GM23338 (cell line): ENCODE results near the gene CHD9. TPM values are rescaled to one million over a fixed set of nuclear protein-coding genes. Genes with fewer than 3 reads are reported as not detected.

Source experiments
- ATAC-seq: fragments of 200-7000 bp; cut with Tn5 transposase; 3 replicates; pipeline ENCODE4 v1.9.1; 2020
- DNase-seq: peaks from one replicate; pipeline ENCODE4 v3.0.0-alpha.2; 2015; ENCODE audit warnings: low spot score
- H2AFZ ChIP-seq: fragments of 200-600 bp; sonication (generic); 2 replicates; pipeline ENCODE4 v1.8.0; 2016; ENCODE audit warnings: antibody characterized with exemption, mild to moderate bottlenecking, moderate library complexity
- H3F3A ChIP-seq: fragments of 200-600 bp; sonication (generic); replicated peaks from 2 replicates; pipeline ENCODE4 v1.8.0; 2017; ENCODE audit warnings: antibody characterized with exemption, mixed run types, low read depth
- H3K27ac ChIP-seq: fragments of 200-600 bp; sonication (generic); 2 replicates; pipeline ENCODE4 v1.6.1; 2016; ENCODE audit warnings: low read depth
- H3K27me3 ChIP-seq: fragments of 200-600 bp; sonication (generic); 2 replicates; pipeline ENCODE4 v1.8.0; 2016; ENCODE audit warnings: mild to moderate bottlenecking, mixed run types, moderate library complexity; ENCODE audit not compliant: insufficient read depth
- H3K36me3 ChIP-seq: fragments of 200-600 bp; sonication (generic); 2 replicates; pipeline ENCODE4 v1.8.0; 2016; ENCODE audit warnings: mild to moderate bottlenecking; ENCODE audit not compliant: insufficient read depth
- H3K4me1 ChIP-seq: fragments of 200-600 bp; sonication (generic); 2 replicates; pipeline ENCODE4 v1.8.0; 2016; ENCODE audit warnings: mild to moderate bottlenecking, moderate library complexity; ENCODE audit not compliant: insufficient read depth
- H3K4me2 ChIP-seq: fragments of 200-600 bp; sonication (generic); 2 replicates; pipeline ENCODE4 v1.7.1; 2017; ENCODE audit warnings: mixed run types
- H3K4me3 ChIP-seq: fragments of 200-600 bp; sonication (generic); 2 replicates; pipeline ENCODE4 v1.6.1; 2016; ENCODE audit warnings: mixed run types
- H3K79me2 ChIP-seq: fragments of 200-600 bp; sonication (generic); replicated peaks from 2 replicates; pipeline ENCODE4 v1.8.0; 2017; ENCODE audit warnings: mild to moderate bottlenecking; ENCODE audit not compliant: insufficient read depth
- H3K9me2 ChIP-seq: fragments of 200-600 bp; sonication (generic); 2 replicates; pipeline ENCODE4 v1.8.0; 2017; ENCODE audit not compliant: insufficient read depth
- H4K20me1 ChIP-seq: fragments of 200-600 bp; sonication (generic); replicated peaks from 2 replicates; pipeline ENCODE4 v1.8.0; 2017; ENCODE audit warnings: mild to moderate bottlenecking; ENCODE audit not compliant: insufficient read depth
- H3K27ac Mint-ChIP-seq: 2 replicates; pipeline ENCODE4 v1.8.0; 2020; ENCODE audit warnings: inconsistent platforms, mild to moderate bottlenecking, moderate library complexity, mixed read lengths
- H3K27me3 Mint-ChIP-seq: 3 replicates; pipeline ENCODE4 v1.8.0; 2022; ENCODE audit warnings: low read depth, mild to moderate bottlenecking, moderate library complexity, mixed read lengths, inconsistent platforms; ENCODE audit not compliant: insufficient read depth, poor library complexity
- H3K36me3 Mint-ChIP-seq: 3 replicates; pipeline ENCODE4 v1.8.0; 2021; ENCODE audit warnings: low read depth, mild to moderate bottlenecking, inconsistent platforms, moderate library complexity, mixed read lengths
- H3K4me1 Mint-ChIP-seq: 3 replicates; pipeline ENCODE4 v1.8.0; 2020; ENCODE audit warnings: mild to moderate bottlenecking, inconsistent platforms, mixed read lengths
- H3K4me3 Mint-ChIP-seq: 3 replicates; pipeline ENCODE4 v1.8.0; 2021; ENCODE audit warnings: moderate library complexity, mild to moderate bottlenecking, inconsistent platforms, mixed read lengths
- H3K9me3 Mint-ChIP-seq: 3 replicates; pipeline ENCODE4 v1.8.0; 2020; ENCODE audit warnings: moderate library complexity, mild to moderate bottlenecking, inconsistent platforms, mixed read lengths
- CREB1 ChIP-seq: fragments of 250-450 bp; sonication (Bioruptor Pico); IDR thresholded peaks from 2 replicates; pipeline ENCODE4 v1.5.0; 2020; ENCODE audit warnings: low read depth, mild to moderate bottlenecking, moderate library complexity
- CTCF ChIP-seq, 2 experiments: fragments of 200-600 bp in 1 of 2; sonication (generic) in 1 of 2; conservative IDR thresholded peaks; 2 replicates each; pipeline versions ENCODE4 v1.5.1 to v1.6.1; 2016 to 2017; ENCODE audit warnings: antibody characterized with exemption in 2 of 2, low read depth in 2 of 2, mild to moderate bottlenecking in 2 of 2, moderate library complexity in 1 of 2
- ETS1 ChIP-seq: IDR thresholded peaks from 2 replicates; pipeline ENCODE4 v1.6.1; 2016; ENCODE audit warnings: antibody characterized with exemption
- EZH2 ChIP-seq: fragments of 200-600 bp; sonication (generic); IDR thresholded peaks from one replicate; pipeline ENCODE4 v1.8.0; 2017; ENCODE audit warnings: antibody characterized with exemption, mild to moderate bottlenecking, low read depth; ENCODE audit not compliant: unreplicated experiment
- EZH2phosphoT487 ChIP-seq: fragments of 200-600 bp; sonication (generic); IDR thresholded peaks from one replicate; pipeline ENCODE4 v1.8.1; 2018; ENCODE audit warnings: antibody characterized with exemption; ENCODE audit not compliant: unreplicated experiment
- JUNB ChIP-seq: IDR thresholded peaks from one replicate; pipeline ENCODE4 v1.6.1; 2016; ENCODE audit warnings: antibody characterized with exemption; ENCODE audit not compliant: unreplicated experiment
- NANOG ChIP-seq: IDR thresholded peaks from 2 replicates; pipeline ENCODE4 v1.6.1; 2016; ENCODE audit warnings: antibody characterized with exemption, borderline replicate concordance
- POLR2AphosphoS5 ChIP-seq: IDR thresholded peaks from 2 replicates; pipeline ENCODE4 v1.6.1; 2016; ENCODE audit warnings: antibody characterized with exemption, low read depth
- REST ChIP-seq: IDR thresholded peaks from one replicate; pipeline ENCODE4 v1.6.1; 2018; ENCODE audit warnings: antibody characterized with exemption; ENCODE audit not compliant: unreplicated experiment
- STAT1 ChIP-seq: IDR thresholded peaks from one replicate; pipeline ENCODE4 v1.6.1; 2016; ENCODE audit warnings: antibody characterized with exemption; ENCODE audit not compliant: unreplicated experiment
- ZNF114 ChIP-seq: fragments of 250-450 bp; sonication (Bioruptor Pico); IDR thresholded peaks from 2 replicates; pipeline ENCODE4 v1.5.0; 2020; ENCODE audit warnings: mild to moderate bottlenecking, moderate library complexity
- ZNF331 ChIP-seq: fragments of 250-450 bp; sonication (Bioruptor Pico); IDR thresholded peaks from 2 replicates; pipeline ENCODE4 v1.5.0; 2020; ENCODE audit warnings: low read depth, mild to moderate bottlenecking, moderate library complexity
- polyA plus RNA-seq: library from polyadenylated mRNA; unstranded; fragments of >200 nt; fragmentation: Nextera tagmentation; extraction: Ambion mirVana; gene quantifications from 2 replicates; pipeline ENCODE4 v1.2.1, GENCODE V29; 2016
- total RNA-seq: library from RNA; depleted of rRNA; stranded (reverse); fragments of >200 nt; shearing (Covaris generic); gene quantifications from 2 replicates; pipeline ENCODE4 v1.2.3, GENCODE V29; 2014
- TF ChIP-seq, protein P1 (sequence below): fragments of 250-450 bp; sonication (Bioruptor Pico); IDR thresholded peaks from 2 replicates; pipeline ENCODE4 v1.5.0; 2020; ENCODE audit warnings: mild to moderate bottlenecking, moderate library complexity

Gene CHD9
- total and polyA plus RNA-seq, 2 experiments from 2014 or later, result 18.8 to 46.6 TPM

- H3K36me3 Mint-ChIP-seq, result no peaks in the 10 kb centered on the region
- no peak for ATAC-seq
- Histone ChIP-seq H3K4me1 (no peaks in the 10 kb centered on the region), H3K27ac (no peak overlapping the region), H3F3A (no peaks in the 10 kb centered on the region), H3K4me2 (no peak overlapping the region), H3K4me3 (no peak overlapping the region), H3K9me2 (no peaks in the 10 kb centered on the region), H3K36me3 (no peaks in the 10 kb centered on the region), H4K20me1 (peaks cover 3% of the 10 kb centered on the region; the same call in 1 of the 2 replicates), H3K79me2 (peaks cover 3% of the 10 kb centered on the region; the same call in 1 of the 2 replicates), H3K27me3 (no peaks in the 10 kb centered on the region), H2AFZ (no peak overlapping the region)
- no peak overlapping the region; the same call in 1 of the 2 replicates for H3K27ac Mint-ChIP-seq
- no peaks in the 10 kb centered on the region for H3K9me3 Mint-ChIP-seq
- DNase-seq, result no peak
- peaks cover 1% of the 10 kb centered on the region for H3K27me3 Mint-ChIP-seq
- peaks cover 5% of the 10 kb centered on the region; the same call in 2 of the 3 replicates for H3K4me1 Mint-ChIP-seq
- TF ChIP-seq JUNB, result no peak
- no peak for TF ChIP-seq EZH2phosphoT487
- no peak for TF ChIP-seq STAT1
- TF ChIP-seq POLR2AphosphoS5, result no peak
- no peak for TF ChIP-seq ZNF114 (CRISPR knock-in tag)
- no peak for TF ChIP-seq REST
- no peak for TF ChIP-seq ZNF331
- TF ChIP-seq ETS1, result no peak
- TF ChIP-seq, protein P1, sequence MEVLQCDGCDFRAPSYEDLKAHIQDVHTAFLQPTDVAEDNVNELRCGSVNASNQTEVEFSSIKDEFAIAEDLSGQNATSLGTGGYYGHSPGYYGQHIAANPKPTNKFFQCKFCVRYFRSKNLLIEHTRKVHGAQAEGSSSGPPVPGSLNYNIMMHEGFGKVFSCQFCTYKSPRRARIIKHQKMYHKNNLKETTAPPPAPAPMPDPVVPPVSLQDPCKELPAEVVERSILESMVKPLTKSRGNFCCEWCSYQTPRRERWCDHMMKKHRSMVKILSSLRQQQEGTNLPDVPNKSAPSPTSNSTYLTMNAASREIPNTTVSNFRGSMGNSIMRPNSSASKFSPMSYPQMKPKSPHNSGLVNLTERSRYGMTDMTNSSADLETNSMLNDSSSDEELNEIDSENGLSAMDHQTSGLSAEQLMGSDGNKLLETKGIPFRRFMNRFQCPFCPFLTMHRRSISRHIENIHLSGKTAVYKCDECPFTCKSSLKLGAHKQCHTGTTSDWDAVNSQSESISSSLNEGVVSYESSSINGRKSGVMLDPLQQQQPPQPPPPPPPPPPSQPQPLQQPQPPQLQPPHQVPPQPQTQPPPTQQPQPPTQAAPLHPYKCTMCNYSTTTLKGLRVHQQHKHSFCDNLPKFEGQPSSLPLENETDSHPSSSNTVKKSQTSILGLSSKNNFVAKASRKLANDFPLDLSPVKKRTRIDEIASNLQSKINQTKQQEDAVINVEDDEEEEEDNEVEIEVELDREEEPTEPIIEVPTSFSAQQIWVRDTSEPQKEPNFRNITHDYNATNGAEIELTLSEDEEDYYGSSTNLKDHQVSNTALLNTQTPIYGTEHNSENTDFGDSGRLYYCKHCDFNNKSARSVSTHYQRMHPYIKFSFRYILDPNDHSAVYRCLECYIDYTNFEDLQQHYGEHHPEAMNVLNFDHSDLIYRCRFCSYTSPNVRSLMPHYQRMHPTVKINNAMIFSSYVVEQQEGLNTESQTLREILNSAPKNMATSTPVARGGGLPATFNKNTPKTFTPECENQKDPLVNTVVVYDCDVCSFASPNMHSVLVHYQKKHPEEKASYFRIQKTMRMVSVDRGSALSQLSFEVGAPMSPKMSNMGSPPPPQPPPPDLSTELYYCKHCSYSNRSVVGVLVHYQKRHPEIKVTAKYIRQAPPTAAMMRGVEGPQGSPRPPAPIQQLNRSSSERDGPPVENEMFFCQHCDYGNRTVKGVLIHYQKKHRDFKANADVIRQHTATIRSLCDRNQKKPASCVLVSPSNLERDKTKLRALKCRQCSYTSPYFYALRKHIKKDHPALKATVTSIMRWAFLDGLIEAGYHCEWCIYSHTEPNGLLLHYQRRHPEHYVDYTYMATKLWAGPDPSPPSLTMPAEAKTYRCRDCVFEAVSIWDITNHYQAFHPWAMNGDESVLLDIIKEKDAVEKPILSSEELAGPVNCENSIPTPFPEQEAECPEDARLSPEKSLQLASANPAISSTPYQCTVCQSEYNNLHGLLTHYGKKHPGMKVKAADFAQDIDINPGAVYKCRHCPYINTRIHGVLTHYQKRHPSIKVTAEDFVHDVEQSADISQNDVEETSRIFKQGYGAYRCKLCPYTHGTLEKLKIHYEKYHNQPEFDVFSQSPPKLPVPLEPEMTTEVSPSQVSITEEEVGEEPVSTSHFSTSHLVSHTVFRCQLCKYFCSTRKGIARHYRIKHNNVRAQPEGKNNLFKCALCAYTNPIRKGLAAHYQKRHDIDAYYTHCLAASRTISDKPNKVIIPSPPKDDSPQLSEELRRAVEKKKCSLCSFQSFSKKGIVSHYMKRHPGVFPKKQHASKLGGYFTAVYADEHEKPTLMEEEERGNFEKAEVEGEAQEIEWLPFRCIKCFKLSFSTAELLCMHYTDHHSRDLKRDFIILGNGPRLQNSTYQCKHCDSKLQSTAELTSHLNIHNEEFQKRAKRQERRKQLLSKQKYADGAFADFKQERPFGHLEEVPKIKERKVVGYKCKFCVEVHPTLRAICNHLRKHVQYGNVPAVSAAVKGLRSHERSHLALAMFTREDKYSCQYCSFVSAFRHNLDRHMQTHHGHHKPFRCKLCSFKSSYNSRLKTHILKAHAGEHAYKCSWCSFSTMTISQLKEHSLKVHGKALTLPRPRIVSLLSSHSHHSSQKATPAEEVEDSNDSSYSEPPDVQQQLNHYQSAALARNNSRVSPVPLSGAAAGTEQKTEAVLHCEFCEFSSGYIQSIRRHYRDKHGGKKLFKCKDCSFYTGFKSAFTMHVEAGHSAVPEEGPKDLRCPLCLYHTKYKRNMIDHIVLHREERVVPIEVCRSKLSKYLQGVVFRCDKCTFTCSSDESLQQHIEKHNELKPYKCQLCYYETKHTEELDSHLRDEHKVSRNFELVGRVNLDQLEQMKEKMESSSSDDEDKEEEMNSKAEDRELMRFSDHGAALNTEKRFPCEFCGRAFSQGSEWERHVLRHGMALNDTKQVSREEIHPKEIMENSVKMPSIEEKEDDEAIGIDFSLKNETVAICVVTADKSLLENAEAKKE (CRISPR knock-in tag), result no peak
- TF ChIP-seq EZH2, result no peak
- no peak for TF ChIP-seq CTCF (conservative IDR thresholded peaks at IDR 0.05; ENCODE audit: low read depth in 2 of 2)
- TF ChIP-seq CREB1, result no peak
- no peak for TF ChIP-seq NANOG
- H3K4me3 Mint-ChIP-seq, result no peak overlapping the region
Measured at GRCh38 chr16:53112015-53112414, 57.2 kb downstream of the CHD9 start.
